Activated naive CD4-positive, alpha-beta T cell treated with anti-CD3 and anti-CD28 coated beads for 36 hours (primary cell): ENCODE results near the gene L3MBTL1. TPM values are rescaled to one million over a fixed set of nuclear protein-coding genes. Genes with fewer than 3 reads are reported as not detected.

Experiments used
- CTCF ChIA-PET: fragments of 350-600 bp; sonication (Branson Sonifier 250); formaldehyde crosslinking; loops from one replicate; lab custom pipeline; 2021; ENCODE audit warnings: antibody characterized with exemption; lab: Charles Lee
- DNase-seq: peaks from one replicate; pipeline ENCODE4 v3.0.0-alpha.2; 2020
- H3K27ac Mint-ChIP-seq: one replicate; pipeline ENCODE4 v1.8.0; 2021; ENCODE audit warnings: mild to moderate bottlenecking, mixed read lengths
- H3K27me3 Mint-ChIP-seq: one replicate; pipeline ENCODE4 v1.8.0; 2021; ENCODE audit warnings: low read depth, mixed read lengths
- H3K36me3 Mint-ChIP-seq: one replicate; pipeline ENCODE4 v1.8.0; 2021; ENCODE audit warnings: low read depth, mixed read lengths
- H3K4me1 Mint-ChIP-seq: one replicate; pipeline ENCODE4 v1.8.0; 2021; ENCODE audit warnings: low read depth, mixed read lengths
- H3K4me3 Mint-ChIP-seq: one replicate; pipeline ENCODE4 v1.8.0; 2021; ENCODE audit warnings: mild to moderate bottlenecking, moderate library complexity, mixed read lengths
- H3K9me3 Mint-ChIP-seq: one replicate; pipeline ENCODE4 v1.8.0; 2021; ENCODE audit warnings: mixed read lengths
- intact Hi-C: fragments of 100-400 bp; cut with micrococcal nuclease; formaldehyde crosslinking; loops from one replicate; pipeline ENCODE4 v1.15.1; 2023
- total RNA-seq, 2 experiments: library from RNA; stranded (reverse); gene quantifications; one replicate each; pipeline ENCODE4 v1.2.3, GENCODE V29; 2021

L3MBTL1 gene
- total RNA-seq, 2 experiments from 2014 or later, result 4.7 to 7.3 TPM

- Mint-ChIP-seq H3K36me3 (no peaks in the 10 kb centered on the region), H3K9me3 (no peaks in the 10 kb centered on the region), H3K4me1 (no peaks in the 10 kb centered on the region), H3K4me3 (no peak overlapping the region), H3K27me3 (no peaks in the 10 kb centered on the region), H3K27ac (no peak overlapping the region)
- intact Hi-C loops, result no loop called here
- CTCF ChIA-PET, result interaction anchor here (1.6 to 4.0 kb wide), 3 partner anchors 152 to 581 kb away, joined by 3 to 24 read pairs (median 5); no protein-coding TSS in a partner anchor
- DNase-seq, result no peak
Observed at GRCh38 chr20:43539975-43540672, 32.6 kb downstream of the L3MBTL1 start.

GRCh38 chr20:43540673-43541060 is 33.2 kb downstream of the L3MBTL1 start:
- Mint-ChIP-seq H3K9me3 (no peaks in the 10 kb centered on the region), H3K36me3 (no peaks in the 10 kb centered on the region), H3K27me3 (no peaks in the 10 kb centered on the region), H3K4me1 (no peaks in the 10 kb centered on the region), H3K4me3 (no peak overlapping the region), H3K27ac (no peak overlapping the region)
- intact Hi-C loops, result no loop called here
- CTCF ChIA-PET, result interaction anchor here (0.7 kb wide), 1 partner anchor 386 kb away, joined by 3 read pairs; no protein-coding TSS in a partner anchor
- DNase-seq, result no peak

GRCh38 chr20:43541214-43541613 is 33.7 kb downstream of the L3MBTL1 start:
- H3K36me3 Mint-ChIP-seq, result no peaks in the 10 kb centered on the region
- DNase-seq, result no peak
- H3K4me1 Mint-ChIP-seq, result no peaks in the 10 kb centered on the region
- CTCF ChIA-PET, result interaction anchor here (0.7 kb wide), 1 partner anchor 386 kb away, joined by 3 read pairs; no protein-coding TSS in a partner anchor
- no peak overlapping the region for H3K27ac Mint-ChIP-seq
- no peak overlapping the region for H3K4me3 Mint-ChIP-seq
- H3K27me3 Mint-ChIP-seq, result no peaks in the 10 kb centered on the region
- intact Hi-C loops, result no loop called here
- no peaks in the 10 kb centered on the region for H3K9me3 Mint-ChIP-seq

GRCh38 chr20:43542161-43542560 is 34.7 kb downstream of the L3MBTL1 start:
- H3K4me3 Mint-ChIP-seq, result no peak overlapping the region
- no peaks in the 10 kb centered on the region for H3K27me3 Mint-ChIP-seq
- no peaks in the 10 kb centered on the region for H3K4me1 Mint-ChIP-seq
- intact Hi-C loops, result no loop called here
- no peaks in the 10 kb centered on the region for H3K9me3 Mint-ChIP-seq
- no peak for DNase-seq
- peaks cover 2% of the 10 kb centered on the region for H3K36me3 Mint-ChIP-seq
- CTCF ChIA-PET, result no interaction called here
- H3K27ac Mint-ChIP-seq, result no peak overlapping the region

GRCh38 chr20:43542674-43543073 is 35.2 kb downstream of the L3MBTL1 start:
- H3K27ac Mint-ChIP-seq, result no peak overlapping the region
- peaks cover 4% of the 10 kb centered on the region for H3K9me3 Mint-ChIP-seq
- peaks cover 5% of the 10 kb centered on the region for H3K36me3 Mint-ChIP-seq
- DNase-seq, result no peak
- H3K27me3 Mint-ChIP-seq, result no peaks in the 10 kb centered on the region
- CTCF ChIA-PET, result no interaction called here
- no peaks in the 10 kb centered on the region for H3K4me1 Mint-ChIP-seq
- H3K4me3 Mint-ChIP-seq, result no peak overlapping the region
- intact Hi-C loops, result no loop called here

GRCh38 chr20:43543138-43543537 is 35.6 kb downstream of the L3MBTL1 start:
- peaks cover 4% of the 10 kb centered on the region for H3K9me3 Mint-ChIP-seq
- no peak for DNase-seq
- H3K27me3 Mint-ChIP-seq, result no peaks in the 10 kb centered on the region
- intact Hi-C loops, result no loop called here
- CTCF ChIA-PET, result no interaction called here
- no peaks in the 10 kb centered on the region for H3K4me1 Mint-ChIP-seq
- peaks cover 5% of the 10 kb centered on the region for H3K36me3 Mint-ChIP-seq
- no peak overlapping the region for H3K4me3 Mint-ChIP-seq
- no peak overlapping the region for H3K27ac Mint-ChIP-seq

GRCh38 chr20:43544501-43544900 is 37.0 kb downstream of the L3MBTL1 start:
- H3K4me3 Mint-ChIP-seq, result no peak overlapping the region
- DNase-seq, result no peak
- peaks cover 5% of the 10 kb centered on the region for H3K36me3 Mint-ChIP-seq
- CTCF ChIA-PET, result no interaction called here
- no peak overlapping the region for H3K27ac Mint-ChIP-seq
- intact Hi-C loops, result no loop called here
- peaks cover 4% of the 10 kb centered on the region for H3K9me3 Mint-ChIP-seq
- H3K27me3 Mint-ChIP-seq, result no peaks in the 10 kb centered on the region
- H3K4me1 Mint-ChIP-seq, result no peaks in the 10 kb centered on the region

- no peaks in the 10 kb centered on the region for H3K27me3 Mint-ChIP-seq
- intact Hi-C loops, result no loop called here
- CTCF ChIA-PET, result interaction anchor here (1.0 kb wide), 2 partner anchors 8 to 15 kb away, joined by 3 read pairs; no protein-coding TSS in a partner anchor
- H3K4me1 Mint-ChIP-seq, result no peaks in the 10 kb centered on the region
- H3K36me3 Mint-ChIP-seq, result peaks cover 5% of the 10 kb centered on the region
- H3K9me3 Mint-ChIP-seq, result peaks cover 4% of the 10 kb centered on the region
- H3K27ac Mint-ChIP-seq, result no peak overlapping the region
- no peak overlapping the region for H3K4me3 Mint-ChIP-seq
- DNase-seq, result no peak
Observed at GRCh38 chr20:43545837-43546578, 38.5 kb downstream of the L3MBTL1 start.

GRCh38 chr20:43548273-43548880 is 40.9 kb downstream of the L3MBTL1 start:
- intact Hi-C loops, result no loop called here
- H3K4me1 Mint-ChIP-seq, result no peaks in the 10 kb centered on the region
- H3K27ac Mint-ChIP-seq, result no peak overlapping the region
- H3K27me3 Mint-ChIP-seq, result no peaks in the 10 kb centered on the region
- no peak overlapping the region for H3K4me3 Mint-ChIP-seq
- H3K36me3 Mint-ChIP-seq, result peaks cover 5% of the 10 kb centered on the region
- no peak for DNase-seq
- H3K9me3 Mint-ChIP-seq, result peaks cover 4% of the 10 kb centered on the region
- CTCF ChIA-PET, result interaction anchor here (1.3 kb wide), 1 partner anchor 10 kb away, joined by 3 read pairs; no protein-coding TSS in a partner anchor

- Mint-ChIP-seq H3K27me3 (no peaks in the 10 kb centered on the region), H3K4me1 (no peaks in the 10 kb centered on the region), H3K9me3 (peaks cover 4% of the 10 kb centered on the region), H3K4me3 (no peak overlapping the region), H3K36me3 (peaks cover 5% of the 10 kb centered on the region), H3K27ac (no peak overlapping the region)
- intact Hi-C loops, result no loop called here
- CTCF ChIA-PET, result interaction anchor here (0.8 to 1.3 kb wide), 2 partner anchors 11 to 140 kb away, joined by 3 read pairs; no protein-coding TSS in a partner anchor
- no peak for DNase-seq
Observed at GRCh38 chr20:43549416-43550065, 42.0 kb downstream of the L3MBTL1 start.

- H3K9me3 Mint-ChIP-seq, result peaks cover 4% of the 10 kb centered on the region
Observed at GRCh38 chr20:43550456-43550855, 43.0 kb downstream of the L3MBTL1 start.

GRCh38 chr20:43554369-43554768 is 46.9 kb downstream of the L3MBTL1 start:
- intact Hi-C loops, result no loop called here
- no peaks in the 10 kb centered on the region for H3K4me1 Mint-ChIP-seq
- DNase-seq, result no peak
- H3K9me3 Mint-ChIP-seq, result no peaks in the 10 kb centered on the region
- H3K36me3 Mint-ChIP-seq, result no peaks in the 10 kb centered on the region
- no peak overlapping the region for H3K4me3 Mint-ChIP-seq
- no peak overlapping the region for H3K27ac Mint-ChIP-seq
- CTCF ChIA-PET, result no interaction called here
- H3K27me3 Mint-ChIP-seq, result no peaks in the 10 kb centered on the region

More at GRCh38 chr20:43550456-43550855, 43.0 kb downstream of the L3MBTL1 start:
- CTCF ChIA-PET, result interaction anchor here (0.8 kb wide), 1 partner anchor 139 kb away, joined by 3 read pairs; no protein-coding TSS in a partner anchor
- no peaks in the 10 kb centered on the region for H3K27me3 Mint-ChIP-seq
- intact Hi-C loops, result no loop called here
- DNase-seq, result no peak
- H3K4me1 Mint-ChIP-seq, result no peaks in the 10 kb centered on the region
- no peak overlapping the region for H3K4me3 Mint-ChIP-seq
- H3K27ac Mint-ChIP-seq, result no peak overlapping the region
- H3K36me3 Mint-ChIP-seq, result peaks cover 5% of the 10 kb centered on the region
